ENCODE data around the gene FBF1. TPM values are rescaled to one million over a fixed set of nuclear protein-coding genes. Genes with fewer than 3 reads are reported as not detected.

FBF1 gene
- total RNA-seq, 1 donor from 2014 or later, result 3.8 TPM

DNA sequence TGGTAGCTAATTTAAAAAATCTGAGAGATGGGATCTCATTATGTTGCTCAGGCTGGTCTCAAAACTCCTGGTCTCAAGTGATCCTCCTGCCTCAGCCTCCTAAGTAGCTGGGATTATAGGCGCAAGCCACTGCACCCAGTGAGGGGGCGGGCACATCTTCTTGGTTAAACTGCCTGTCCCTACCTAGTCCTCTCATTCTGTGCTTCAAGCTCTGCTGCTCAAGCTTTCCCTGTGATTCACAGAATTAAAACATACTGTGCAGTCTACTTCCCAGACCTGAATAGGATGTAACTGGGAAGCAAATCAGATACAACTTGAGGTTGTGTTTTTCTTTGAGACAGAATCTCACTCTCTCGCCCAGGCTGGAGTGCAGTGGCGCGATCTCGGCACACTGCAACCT is 38.4 kb downstream of the FBF1 start:
- Histone ChIP-seq H3K27me3 (ENCODE audit: control insufficient read depth, insufficient read depth, low read length) (no peaks in the 10 kb centered on the region), H3K36me3 (ENCODE audit: control insufficient read depth, insufficient read depth, low read length) (no peaks in the 10 kb centered on the region), H3K4me3 (ENCODE audit: low read depth, low read length) (no peak overlapping the region)
- no peak for DNase-seq (ENCODE audit: low read depth)
- TF ChIP-seq, protein P1, sequence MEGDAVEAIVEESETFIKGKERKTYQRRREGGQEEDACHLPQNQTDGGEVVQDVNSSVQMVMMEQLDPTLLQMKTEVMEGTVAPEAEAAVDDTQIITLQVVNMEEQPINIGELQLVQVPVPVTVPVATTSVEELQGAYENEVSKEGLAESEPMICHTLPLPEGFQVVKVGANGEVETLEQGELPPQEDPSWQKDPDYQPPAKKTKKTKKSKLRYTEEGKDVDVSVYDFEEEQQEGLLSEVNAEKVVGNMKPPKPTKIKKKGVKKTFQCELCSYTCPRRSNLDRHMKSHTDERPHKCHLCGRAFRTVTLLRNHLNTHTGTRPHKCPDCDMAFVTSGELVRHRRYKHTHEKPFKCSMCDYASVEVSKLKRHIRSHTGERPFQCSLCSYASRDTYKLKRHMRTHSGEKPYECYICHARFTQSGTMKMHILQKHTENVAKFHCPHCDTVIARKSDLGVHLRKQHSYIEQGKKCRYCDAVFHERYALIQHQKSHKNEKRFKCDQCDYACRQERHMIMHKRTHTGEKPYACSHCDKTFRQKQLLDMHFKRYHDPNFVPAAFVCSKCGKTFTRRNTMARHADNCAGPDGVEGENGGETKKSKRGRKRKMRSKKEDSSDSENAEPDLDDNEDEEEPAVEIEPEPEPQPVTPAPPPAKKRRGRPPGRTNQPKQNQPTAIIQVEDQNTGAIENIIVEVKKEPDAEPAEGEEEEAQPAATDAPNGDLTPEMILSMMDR (IDR thresholded peaks at IDR 0.05; ENCODE audit: insufficient read depth, low read length, poor library complexity, severe bottlenecking), result no peak

DNA sequence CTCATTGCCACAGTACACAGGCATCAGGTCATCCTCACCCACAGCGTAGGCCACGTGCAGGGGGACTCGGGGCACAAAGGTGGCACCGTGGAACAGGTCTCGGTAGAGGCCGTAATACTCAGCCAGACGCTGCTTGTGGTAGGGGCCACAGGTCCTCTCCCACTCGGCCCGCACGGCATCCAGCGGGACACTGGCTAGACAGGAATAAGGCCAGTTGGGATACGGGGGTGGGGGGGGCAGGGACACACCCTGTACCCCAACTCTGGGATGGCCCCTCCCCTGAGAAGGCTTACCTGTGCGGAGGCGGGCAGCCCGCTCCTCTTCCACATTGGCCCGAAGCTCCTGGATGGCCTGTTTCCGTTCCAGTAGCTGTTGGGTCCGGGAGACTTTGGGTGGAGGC is 39.1 kb downstream of the FBF1 start:
- TF ChIP-seq, protein P1 (IDR thresholded peaks at IDR 0.05; ENCODE audit: insufficient read depth, low read length, poor library complexity, severe bottlenecking), result no peak
- no peaks in the 10 kb centered on the region for H3K27me3 ChIP-seq (ENCODE audit: control insufficient read depth, insufficient read depth, low read length)
- no peak for DNase-seq (ENCODE audit: low read depth)
- no peaks in the 10 kb centered on the region for H3K36me3 ChIP-seq (ENCODE audit: control insufficient read depth, insufficient read depth, low read length)
- no peak overlapping the region for H3K4me3 ChIP-seq (ENCODE audit: low read depth, low read length)

DNA sequence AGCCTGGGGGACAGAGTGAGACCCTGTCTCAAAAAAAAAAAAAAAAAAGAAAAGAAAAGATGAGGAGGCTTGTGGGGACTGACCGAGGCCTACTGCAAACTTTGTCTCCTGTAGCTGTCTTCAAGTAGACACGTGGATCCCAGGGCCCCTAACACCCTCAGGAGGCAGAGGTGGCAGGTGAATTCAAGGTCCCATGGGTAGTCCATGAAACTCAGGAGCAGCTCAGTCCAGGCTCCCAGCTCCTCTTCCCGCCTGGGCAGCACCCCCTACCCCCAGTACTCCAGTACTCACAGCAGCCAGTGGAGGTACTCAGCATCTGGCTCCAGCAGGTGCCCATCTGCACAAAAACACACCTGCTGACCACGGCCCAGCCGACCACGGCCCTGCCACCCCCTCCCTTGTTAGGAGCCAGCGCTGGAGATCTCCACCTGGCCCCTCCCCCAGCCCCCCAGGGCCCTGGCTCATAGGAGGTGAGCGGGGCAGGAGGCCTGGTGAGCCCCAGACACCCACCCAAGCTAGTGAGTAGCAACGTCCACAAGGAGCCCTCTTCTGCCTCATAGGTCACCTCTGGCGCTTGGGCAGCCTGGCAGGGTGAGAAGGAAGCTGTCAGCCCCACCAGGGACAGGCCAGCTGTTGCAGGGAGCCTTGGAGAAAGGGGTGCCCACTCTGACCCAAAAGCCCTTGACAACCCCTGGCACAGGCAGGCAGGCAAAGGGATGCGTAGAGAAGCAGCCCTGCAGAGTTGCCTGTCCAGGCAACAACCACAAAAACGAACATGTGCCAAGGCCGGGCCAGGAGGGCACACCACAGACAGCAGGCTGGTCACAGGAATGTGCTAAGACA is 39.9 kb downstream of the FBF1 start:
- H3K27me3 ChIP-seq (ENCODE audit: control insufficient read depth, insufficient read depth, low read length), result no peaks in the 10 kb centered on the region
- TF ChIP-seq, protein P1 (IDR thresholded peaks at IDR 0.05; ENCODE audit: insufficient read depth, low read length, poor library complexity, severe bottlenecking), result no peak
- H3K4me3 ChIP-seq (ENCODE audit: low read depth, low read length), result no peak overlapping the region
- no peaks in the 10 kb centered on the region for H3K36me3 ChIP-seq (ENCODE audit: control insufficient read depth, insufficient read depth, low read length)
- DNase-seq (ENCODE audit: low read depth), result no peak

DNA sequence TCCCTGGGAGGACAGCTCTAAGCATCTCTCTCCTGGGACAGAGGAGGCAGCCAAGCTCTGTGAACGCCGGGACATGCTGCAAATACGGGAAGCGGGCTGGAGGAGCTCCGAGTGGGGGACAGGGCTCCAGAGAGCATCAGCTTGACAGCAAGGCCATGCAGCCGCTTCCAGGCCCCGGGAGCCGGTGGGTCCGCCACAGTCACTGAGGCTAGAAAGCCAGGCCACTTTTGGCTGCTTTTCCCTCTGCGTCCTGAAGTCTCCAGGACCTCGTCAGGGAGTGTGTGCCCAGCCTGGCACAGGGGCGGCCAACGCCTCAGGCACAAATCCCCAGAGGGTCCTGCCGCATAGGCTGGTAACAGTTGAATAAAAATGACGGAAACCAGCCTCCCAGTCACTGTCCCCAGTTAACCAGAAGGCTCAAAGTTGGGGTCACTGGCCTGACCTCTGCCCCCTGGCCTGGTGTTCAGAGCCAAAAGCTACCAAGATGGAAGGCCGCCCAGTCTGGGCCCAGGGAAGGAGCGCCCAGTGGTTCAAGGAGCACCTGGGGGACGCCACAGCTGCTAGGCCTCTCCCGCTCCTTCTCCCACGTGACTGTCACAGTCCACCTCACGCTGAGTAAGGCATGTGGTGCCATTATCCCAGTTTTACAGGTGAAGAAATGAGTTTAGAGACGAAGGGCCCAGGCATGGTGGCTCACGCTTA is 40.9 kb downstream of the FBF1 start:
- no peaks in the 10 kb centered on the region for H3K27me3 ChIP-seq (ENCODE audit: control insufficient read depth, insufficient read depth, low read length)
- no peak overlapping the region for H3K4me3 ChIP-seq (ENCODE audit: low read depth, low read length)
- H3K36me3 ChIP-seq (ENCODE audit: control insufficient read depth, insufficient read depth, low read length), result no peaks in the 10 kb centered on the region
- no peak for DNase-seq (ENCODE audit: low read depth)
- TF ChIP-seq, protein P1 (IDR thresholded peaks at IDR 0.05; ENCODE audit: insufficient read depth, low read length, poor library complexity, severe bottlenecking), result no peak

DNA sequence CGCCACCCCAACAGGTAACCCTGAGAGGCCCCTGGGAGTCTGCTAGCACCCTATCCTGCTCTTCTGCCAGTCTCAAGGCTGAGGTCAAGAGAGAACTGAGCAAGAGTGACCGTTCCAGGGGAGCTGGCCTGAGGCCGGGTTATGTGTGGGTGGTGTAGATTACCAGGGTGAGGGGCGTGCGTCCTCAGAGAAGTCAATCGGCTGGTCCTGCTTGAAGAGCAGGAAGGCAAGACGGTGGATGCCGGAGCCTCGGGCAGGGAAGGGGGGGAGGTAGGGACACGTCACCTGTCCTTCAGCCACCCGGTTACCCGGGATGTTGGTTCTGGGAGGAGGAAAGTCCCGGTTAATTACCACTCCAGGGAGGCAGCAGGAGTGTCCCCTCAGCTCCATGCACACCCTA is 41.5 kb downstream of the FBF1 start:
- H3K4me3 ChIP-seq (ENCODE audit: low read depth, low read length), result no peak overlapping the region
- DNase-seq (ENCODE audit: low read depth), result no peak
- TF ChIP-seq, protein P1 (IDR thresholded peaks at IDR 0.05; ENCODE audit: insufficient read depth, low read length, poor library complexity, severe bottlenecking), result no peak
- no peaks in the 10 kb centered on the region for H3K36me3 ChIP-seq (ENCODE audit: control insufficient read depth, insufficient read depth, low read length)
- no peaks in the 10 kb centered on the region for H3K27me3 ChIP-seq (ENCODE audit: control insufficient read depth, insufficient read depth, low read length)
